ENCODE results near the gene DDX27.

The DDX27 gene

GRCh38 chr20:49278818-49279676 lies 59.8 kb downstream of the DDX27 start:
- no peak for DNase-seq (ENCODE audit: low read depth in 2 of 2)

DNA sequence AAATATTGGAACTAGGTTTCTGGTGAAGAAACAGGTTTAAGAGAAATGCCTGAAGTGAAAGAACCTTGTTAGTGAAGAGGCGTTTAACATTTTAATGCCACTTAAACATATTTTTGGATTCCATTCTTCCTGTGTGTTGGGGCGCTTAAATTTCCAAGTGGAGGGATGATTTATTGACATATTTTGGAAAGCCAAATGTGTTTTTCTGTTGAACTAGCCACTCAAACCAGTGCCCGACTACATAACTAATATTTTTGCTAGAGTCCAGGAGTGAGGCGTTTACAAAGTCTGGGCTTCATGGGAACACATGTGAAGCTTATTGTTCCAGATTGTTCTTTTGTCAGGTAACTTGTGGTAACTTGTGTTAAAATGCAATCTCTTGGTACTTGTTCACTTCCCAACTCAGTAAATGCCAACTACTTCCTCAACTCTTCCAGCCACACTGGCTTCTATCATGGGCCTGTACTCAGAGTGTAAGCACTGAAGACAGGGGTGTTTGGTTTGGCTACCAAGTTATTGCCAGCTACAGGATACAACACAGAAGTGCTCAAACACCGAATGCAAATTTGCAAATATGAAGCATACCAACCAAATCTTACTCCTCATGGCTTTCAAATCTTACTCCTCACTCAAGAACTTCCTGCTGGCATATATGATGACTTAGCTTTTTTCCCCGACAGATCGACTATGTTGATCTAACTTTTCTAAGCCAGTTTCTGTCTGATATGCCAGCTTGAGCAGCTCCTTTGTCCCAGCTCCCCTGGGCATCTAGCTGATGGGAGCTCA lies 60.7 kb downstream of the DDX27 start:
- DNase-seq (ENCODE audit: low read depth in 2 of 2), result no peak

DNA sequence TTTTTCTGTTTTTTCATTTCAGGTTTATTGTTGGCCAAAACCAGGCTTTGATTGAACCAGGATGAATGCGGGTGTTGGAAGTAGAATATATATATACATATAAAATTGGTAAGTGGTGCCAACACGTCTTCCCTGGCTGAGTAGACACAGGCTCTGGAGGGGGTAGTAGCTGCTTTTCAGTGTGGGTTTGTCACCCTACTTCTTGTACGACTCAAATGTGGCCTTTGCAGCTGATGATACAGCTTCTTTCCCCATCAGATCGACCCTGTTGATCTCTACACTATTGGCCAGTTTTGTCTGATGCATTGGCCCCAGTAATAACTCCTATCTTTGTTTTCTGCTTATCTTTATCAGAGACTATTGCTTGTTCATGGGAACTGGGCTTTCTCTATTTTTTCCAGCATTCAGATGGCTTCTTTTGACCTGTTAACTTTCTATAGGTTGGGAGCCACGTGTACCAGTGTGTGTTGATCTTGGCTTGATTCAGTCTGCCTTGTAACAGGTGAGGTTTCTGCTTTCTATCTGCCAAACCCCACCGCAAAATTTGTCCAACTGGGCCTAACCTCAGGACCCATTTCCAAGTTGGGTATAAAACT lies 61.3 kb downstream of the DDX27 start:
- DNase-seq (ENCODE audit: low read depth in 2 of 2), result no peak

DNA sequence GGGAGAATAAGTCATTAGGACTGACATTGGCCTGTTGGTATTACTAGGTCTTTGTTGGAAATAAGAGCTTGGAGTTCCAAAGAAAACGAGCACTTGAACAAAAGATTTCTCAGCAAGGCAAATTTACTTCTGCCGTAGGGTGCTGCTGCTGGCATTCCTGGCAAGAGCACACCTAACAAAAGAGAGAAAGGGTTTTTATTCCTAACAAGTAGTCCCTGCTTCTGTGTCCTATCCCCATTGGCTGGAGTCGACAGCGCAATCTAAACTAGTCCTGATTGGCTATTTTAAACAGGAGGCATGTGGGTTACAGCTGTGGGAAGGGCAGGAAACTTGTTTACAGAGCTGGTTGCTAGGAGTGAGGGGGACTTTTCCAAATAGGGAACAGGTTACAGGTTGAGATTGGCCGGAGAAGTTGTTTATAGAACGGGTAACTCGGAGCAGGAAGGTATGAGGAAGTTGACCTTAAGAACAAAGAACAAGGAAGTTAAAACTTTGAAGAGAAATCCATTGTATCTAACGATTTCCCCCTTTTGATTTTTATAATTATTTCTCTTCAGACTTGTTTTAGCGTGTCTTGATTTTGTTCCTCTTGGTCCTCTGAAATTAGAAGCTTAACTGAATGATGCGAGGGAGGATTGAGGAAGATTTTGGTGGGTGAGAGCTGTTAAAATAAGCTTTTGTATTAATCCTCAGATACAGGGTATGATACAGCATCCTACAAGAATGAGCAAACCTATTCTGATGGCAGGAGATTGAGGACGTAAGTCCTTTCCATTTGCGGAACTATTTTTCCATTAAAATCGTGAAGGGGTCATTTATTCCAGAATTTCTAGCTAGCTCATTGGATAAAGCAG lies 62.1 kb downstream of the DDX27 start:
- no peak for DNase-seq (ENCODE audit: low read depth in 2 of 2)

GRCh38 chr20:49281913-49282467 lies 62.8 kb downstream of the DDX27 start:
- no peak for DNase-seq (ENCODE audit: low read depth in 2 of 2)

- DNase-seq (ENCODE audit: low read depth in 2 of 2), result no peak
Observed at GRCh38 chr20:49282584-49283171, 63.5 kb downstream of the DDX27 start.

GRCh38 chr20:49283176-49283702 lies 64.0 kb downstream of the DDX27 start:
- DNase-seq (ENCODE audit: low read depth in 2 of 2), result no peak

DNA sequence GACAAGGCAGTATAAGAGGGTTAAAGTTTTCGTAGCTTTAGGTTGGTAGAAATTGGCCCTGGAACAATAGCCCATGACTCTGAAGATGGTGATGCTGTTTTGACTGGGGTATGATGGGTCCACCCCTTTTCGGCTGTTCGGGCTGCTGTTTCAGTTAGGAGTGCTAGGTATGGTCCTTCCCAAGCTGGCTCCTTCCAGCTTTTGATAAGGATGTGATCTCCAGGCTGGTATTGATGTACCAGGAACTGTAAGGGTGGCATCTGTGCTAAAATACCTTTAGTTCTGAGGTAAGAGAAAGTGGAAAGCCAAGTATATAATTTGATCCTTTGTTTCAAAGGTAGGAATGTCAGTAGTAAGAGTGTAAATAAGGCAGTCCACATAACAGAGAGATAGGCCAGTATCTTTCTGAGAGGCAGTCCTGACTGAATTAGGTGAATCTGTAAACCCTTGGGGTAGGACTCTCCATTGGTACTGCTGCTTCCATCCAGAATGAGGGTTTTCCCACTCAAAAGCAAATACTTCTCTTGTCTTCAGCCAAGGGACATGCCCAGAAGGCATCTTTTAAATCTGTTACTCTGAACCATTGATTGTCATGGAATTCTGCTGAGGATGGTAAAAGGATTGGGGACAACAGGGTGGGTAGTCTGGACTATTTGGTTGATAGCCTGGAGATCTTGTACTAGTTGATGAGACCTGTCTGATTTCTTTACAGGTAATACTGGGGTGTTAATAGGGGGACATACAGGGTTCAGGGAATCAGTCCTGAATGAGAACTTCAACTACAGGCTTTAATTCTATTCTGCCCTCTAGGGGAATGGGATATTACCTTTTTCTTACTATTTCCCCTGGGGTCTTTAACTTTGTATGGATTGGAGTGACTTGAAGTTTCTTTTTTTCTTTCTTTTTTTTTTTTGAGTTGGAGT lies 64.7 kb downstream of the DDX27 start:
- DNase-seq (ENCODE audit: low read depth in 2 of 2), result no peak

DNA sequence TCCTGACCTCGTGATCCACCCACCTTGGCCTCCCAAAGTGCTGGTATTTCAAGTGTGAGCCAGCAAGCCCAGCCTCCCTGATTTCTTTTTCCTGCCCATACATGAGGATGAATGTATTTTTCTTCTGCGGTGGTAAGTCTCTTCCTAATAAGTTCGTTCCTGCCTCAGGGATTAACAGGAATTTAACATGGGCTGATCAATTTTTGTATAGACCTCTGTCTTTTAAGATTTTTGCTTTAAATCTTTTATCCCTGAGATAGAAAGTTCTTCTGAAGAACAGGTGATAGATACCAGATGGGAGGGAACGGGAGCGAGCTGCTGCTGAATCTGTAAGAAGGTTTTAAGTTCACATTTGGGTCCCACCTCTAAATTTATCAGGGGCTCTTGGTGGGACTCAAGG lies 65.6 kb downstream of the DDX27 start:
- no peak for DNase-seq (ENCODE audit: low read depth in 2 of 2)

DNA sequence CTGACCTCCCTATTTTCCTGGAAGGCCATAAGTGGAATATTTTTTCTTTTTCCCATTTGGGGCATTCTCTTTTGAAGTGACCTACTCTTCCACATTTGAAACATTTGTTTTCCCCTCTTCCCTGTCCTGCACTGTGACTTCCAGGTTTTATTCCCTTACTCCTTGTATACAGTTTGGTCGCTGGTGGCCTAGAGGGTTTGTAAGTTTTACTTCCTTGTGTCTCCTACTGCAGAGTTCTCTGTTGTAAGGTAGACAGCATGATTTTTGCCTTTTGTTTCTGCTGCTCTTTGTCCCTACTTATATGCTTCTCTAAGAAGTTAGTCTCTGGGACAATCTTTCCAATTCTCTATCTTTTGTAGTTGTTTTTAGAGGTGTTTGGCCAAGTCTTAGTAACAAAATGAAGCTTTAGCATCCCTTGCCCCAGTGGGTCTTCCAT lies 66.0 kb downstream of the DDX27 start:
- DNase-seq (ENCODE audit: low read depth in 2 of 2), result no peak

DNA sequence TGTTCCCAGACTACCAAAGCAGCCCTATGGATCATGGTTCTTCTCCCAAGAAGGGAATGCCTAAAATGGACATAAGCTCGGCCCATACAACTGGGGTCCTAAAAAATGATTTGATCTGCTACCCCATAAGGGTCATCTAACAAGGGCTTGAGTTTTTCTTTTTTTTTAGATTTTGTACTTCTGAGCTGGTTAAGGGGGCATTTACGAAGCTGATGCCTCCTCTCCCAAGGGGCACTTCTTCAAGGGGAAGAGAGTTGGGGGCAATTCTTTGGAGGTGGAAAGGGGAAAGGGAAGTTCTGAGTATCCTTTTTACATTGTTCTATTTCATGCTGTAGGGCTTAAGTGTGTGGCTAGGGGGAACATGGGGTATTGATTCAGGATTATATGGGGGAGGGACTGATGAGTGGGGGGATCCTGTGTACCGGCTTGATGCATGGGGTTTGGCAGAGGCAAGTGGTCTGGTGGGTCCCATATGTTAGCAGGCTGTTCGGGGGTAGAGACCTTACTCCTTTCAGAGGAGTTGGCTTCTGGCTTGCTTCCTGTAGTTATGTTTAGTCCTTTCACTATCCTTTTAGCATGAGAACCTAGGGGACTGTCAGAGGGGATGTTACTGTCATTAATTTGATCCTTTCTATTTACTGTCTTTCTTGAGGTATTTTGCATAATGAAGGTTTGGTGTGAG lies 66.7 kb downstream of the DDX27 start:
- DNase-seq (ENCODE audit: low read depth in 2 of 2), result no peak

- DNase-seq (ENCODE audit: low read depth in 2 of 2), result no peak
Observed at GRCh38 chr20:49286689-49287551, 67.7 kb downstream of the DDX27 start.

DNA sequence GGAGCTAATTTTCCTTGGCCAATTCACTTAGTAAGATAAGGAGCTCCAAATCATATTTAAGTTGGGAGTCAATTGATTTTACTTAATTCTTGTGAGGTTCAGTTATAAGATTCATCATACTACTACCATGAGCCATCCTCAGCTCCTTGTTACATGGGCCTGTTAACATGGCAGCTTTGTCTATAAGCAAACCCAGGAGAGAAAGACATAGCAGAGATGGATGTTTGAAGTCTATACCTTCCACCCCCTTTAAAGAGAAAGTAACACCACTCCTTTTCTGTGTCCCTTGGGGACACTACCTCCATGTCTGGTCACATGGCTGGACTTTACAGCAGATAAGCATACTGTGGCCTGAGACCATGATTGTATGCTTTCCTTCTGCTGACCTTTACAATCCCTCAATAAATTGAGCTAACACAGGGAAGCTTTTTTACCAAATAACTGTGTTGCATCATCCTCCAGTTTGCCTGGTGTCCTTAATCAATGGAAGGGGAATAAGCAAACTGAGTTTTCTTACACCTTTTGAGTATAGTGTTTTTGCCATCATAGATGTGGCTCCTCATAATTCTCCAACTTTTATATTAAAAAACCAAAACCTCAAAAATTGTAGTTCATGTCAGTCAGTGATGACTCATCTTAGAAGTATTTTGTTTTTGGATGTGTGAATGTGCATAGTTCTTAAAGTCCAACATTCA lies 68.5 kb downstream of the DDX27 start:
- no peak for DNase-seq (ENCODE audit: low read depth in 2 of 2)

GRCh38 chr20:49288250-49288751 lies 69.1 kb downstream of the DDX27 start:
- no peak for DNase-seq (ENCODE audit: low read depth in 2 of 2)

DNA sequence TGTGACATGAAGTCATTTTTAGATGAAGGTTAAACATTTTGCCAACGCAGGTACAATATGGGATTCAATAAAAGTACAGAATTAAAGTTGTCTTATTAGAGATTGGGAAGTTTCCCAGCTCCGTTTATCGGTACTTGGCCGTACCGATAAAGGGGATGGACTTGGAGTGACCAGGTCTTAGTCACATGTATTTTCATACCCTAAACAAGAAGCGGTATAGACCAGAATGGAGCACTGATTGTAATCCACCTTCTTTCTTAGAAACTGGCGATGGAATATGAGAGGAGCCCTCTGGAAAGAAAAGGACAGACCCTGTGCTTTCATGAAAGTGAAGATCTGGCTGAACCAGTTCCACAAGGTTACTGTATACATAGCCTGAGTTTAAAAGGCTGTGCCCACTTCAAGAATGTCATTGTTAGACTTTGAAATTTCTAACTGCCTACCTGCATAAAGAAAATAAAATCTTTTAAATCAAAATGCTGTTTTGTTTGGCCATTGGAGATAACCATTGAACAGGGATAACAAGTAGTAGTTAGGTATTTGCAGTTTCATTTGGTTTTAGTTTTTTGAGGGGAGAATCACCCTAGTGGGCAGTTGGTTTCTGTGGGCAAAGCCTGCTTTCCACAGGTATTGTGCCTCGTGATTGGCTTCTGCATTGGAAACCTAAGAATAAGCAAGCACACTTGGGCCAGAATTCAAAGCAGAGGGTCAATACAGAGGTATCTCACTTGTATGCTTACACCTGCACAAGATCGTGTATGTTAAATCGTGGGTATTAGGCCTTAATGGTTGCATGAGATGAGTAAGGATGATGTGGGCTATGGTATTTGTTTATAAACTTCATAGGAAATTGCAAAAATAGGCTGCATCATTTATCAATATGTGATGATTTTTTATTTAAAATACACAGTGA lies 69.8 kb downstream of the DDX27 start:
- no peak for DNase-seq (ENCODE audit: low read depth in 2 of 2)

- DNase-seq (ENCODE audit: low read depth in 2 of 2), result no peak
Observed at GRCh38 chr20:49290608-49291191, 71.5 kb downstream of the DDX27 start.

Data from stimulated activated CD4-positive, alpha-beta T cell treated with anti-CD3 and anti-CD28 coated beads, Interleukin-12 subunit alpha, Interleukin-12 subunit beta, amount 100 ng/mL, for 24 hours (primary cell).